Measurements from ENCODE around the gene MRI1.

The MRI1 gene

DNA sequence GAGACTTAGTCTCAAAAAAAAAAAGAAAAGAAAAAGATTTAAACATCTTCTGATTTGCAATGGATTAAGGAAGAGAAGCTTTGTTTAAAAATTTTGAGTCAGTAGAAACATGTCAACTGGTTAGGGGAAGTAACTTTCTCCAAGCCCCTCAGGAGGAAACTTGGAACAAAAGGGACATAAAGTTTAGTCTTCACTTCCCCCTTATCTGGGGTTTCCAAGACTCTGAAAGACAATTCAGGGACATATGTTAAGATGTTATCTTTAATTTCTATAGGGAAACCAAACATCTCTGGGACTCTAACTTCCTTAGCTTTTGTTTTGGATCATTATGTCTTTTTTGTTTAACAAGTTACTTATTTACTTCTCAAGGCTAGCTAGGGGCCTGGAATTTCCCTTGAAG lies 20.1 kb upstream of the MRI1 start:
- POLR2A ChIA-PET, result interaction anchor here (1.4 kb wide), 1 partner anchor 12 kb away, joined by 5 read pairs; no protein-coding TSS in a partner anchor
- no peak overlapping the region for H3K27ac ChIP-seq (ENCODE audit: extremely low read depth, low read depth, low read length)
- CTCF ChIA-PET, result no interaction called here
- H3K36me3 ChIP-seq (ENCODE audit: control insufficient read depth in 2 of 2, insufficient read depth in 1 of 2, low read length in 2 of 2), result peaks cover 0 to 5% of the 10 kb centered on the region in 2 experiments; a peak in 2 of 3 replicates
- no peaks in the 10 kb centered on the region for H3K9me3 ChIP-seq (ENCODE audit: control insufficient read depth, insufficient read depth, low read depth, low read length)
- TF ChIP-seq ZNF24 (tag by site-specific recombination; IDR thresholded peaks at IDR 0.05) (no peak), ZSCAN23 (tag by site-specific recombination; IDR thresholded peaks at IDR 0.05) (no peak), ZNF341 (tag by site-specific recombination; IDR thresholded peaks at IDR 0.05; ENCODE audit: low read depth) (no peak), BCL11A (tag by site-specific recombination; IDR thresholded peaks at IDR 0.05; ENCODE audit: low read depth) (no peak), MEIS1 (CRISPR knock-in tag; IDR thresholded peaks at IDR 0.05; ENCODE audit: borderline replicate concordance) (no peak)
- TF ChIP-seq, protein P1, sequence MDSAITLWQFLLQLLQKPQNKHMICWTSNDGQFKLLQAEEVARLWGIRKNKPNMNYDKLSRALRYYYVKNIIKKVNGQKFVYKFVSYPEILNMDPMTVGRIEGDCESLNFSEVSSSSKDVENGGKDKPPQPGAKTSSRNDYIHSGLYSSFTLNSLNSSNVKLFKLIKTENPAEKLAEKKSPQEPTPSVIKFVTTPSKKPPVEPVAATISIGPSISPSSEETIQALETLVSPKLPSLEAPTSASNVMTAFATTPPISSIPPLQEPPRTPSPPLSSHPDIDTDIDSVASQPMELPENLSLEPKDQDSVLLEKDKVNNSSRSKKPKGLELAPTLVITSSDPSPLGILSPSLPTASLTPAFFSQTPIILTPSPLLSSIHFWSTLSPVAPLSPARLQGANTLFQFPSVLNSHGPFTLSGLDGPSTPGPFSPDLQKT (IDR thresholded peaks at IDR 0.05; ENCODE audit: borderline replicate concordance, low read depth, low read length), result no peak
- TF ChIP-seq, protein P2, sequence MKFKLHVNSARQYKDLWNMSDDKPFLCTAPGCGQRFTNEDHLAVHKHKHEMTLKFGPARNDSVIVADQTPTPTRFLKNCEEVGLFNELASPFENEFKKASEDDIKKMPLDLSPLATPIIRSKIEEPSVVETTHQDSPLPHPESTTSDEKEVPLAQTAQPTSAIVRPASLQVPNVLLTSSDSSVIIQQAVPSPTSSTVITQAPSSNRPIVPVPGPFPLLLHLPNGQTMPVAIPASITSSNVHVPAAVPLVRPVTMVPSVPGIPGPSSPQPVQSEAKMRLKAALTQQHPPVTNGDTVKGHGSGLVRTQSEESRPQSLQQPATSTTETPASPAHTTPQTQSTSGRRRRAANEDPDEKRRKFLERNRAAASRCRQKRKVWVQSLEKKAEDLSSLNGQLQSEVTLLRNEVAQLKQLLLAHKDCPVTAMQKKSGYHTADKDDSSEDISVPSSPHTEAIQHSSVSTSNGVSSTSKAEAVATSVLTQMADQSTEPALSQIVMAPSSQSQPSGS (tag by site-specific recombination; IDR thresholded peaks at IDR 0.05; ENCODE audit: low read depth), result no peak
- TF ChIP-seq, protein P3, sequence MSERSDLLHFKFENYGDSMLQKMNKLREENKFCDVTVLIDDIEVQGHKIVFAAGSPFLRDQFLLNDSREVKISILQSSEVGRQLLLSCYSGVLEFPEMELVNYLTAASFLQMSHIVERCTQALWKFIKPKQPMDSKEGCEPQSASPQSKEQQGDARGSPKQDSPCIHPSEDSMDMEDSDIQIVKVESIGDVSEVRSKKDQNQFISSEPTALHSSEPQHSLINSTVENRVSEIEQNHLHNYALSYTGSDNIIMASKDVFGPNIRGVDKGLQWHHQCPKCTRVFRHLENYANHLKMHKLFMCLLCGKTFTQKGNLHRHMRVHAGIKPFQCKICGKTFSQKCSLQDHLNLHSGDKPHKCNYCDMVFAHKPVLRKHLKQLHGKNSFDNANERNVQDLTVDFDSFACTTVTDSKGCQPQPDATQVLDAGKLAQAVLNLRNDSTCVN (tag by site-specific recombination; optimal IDR thresholded peaks at IDR 0.05), result no peak
- no peaks in the 10 kb centered on the region for H3K4me1 ChIP-seq (ENCODE audit: control insufficient read depth, insufficient read depth, low read length)
- no peak overlapping the region for H3K4me3 ChIP-seq (ENCODE audit: low read depth, low read length)

DNA sequence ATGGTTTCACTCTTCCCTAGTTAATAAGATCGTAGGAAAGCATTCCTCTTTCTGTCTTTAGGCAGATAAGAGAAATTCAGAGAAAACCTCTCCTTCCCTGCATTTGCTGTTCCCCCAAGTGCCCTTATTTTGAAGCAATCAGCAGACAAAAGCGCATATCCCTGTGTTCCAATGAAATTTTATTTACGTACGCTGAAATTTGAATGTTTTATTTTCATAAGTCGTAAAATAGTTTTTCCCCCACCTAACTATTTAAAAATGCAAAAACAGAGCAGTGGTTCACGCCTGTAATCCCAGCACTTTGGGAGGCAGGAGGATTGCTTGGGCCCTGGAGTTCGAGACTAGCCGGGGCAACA lies 17.2 kb upstream of the MRI1 start:
- no peaks in the 10 kb centered on the region for H3K4me1 ChIP-seq (ENCODE audit: control insufficient read depth, insufficient read depth, low read length)
- H3K9me3 ChIP-seq (ENCODE audit: control insufficient read depth, insufficient read depth, low read depth, low read length), result no peaks in the 10 kb centered on the region
- peaks cover 3 to 7% of the 10 kb centered on the region in 2 experiments; a peak in 2 of 3 replicates for H3K36me3 ChIP-seq (ENCODE audit: control insufficient read depth in 2 of 2, insufficient read depth in 1 of 2, low read length in 2 of 2)
- POLR2A ChIA-PET, result interaction anchor here (0.6 to 2.9 kb wide), 14 partner anchors 9 to 1603 kb away, joined by 3 to 31 read pairs (median 4); partner anchors contain the start of genes C19orf53 and MRI1
- CTCF ChIA-PET, result interaction anchor here (0.7 to 1.9 kb wide), 5 partner anchors 69 to 157 kb away, joined by 3 to 7 read pairs (median 3); no protein-coding TSS in a partner anchor
- no peak overlapping the region for H3K27ac ChIP-seq (ENCODE audit: extremely low read depth, low read depth, low read length)
- no peak overlapping the region for H3K4me3 ChIP-seq (ENCODE audit: low read depth, low read length)
- no peak for TF ChIP-seq ZNF555 (tag by site-specific recombination; conservative IDR thresholded peaks at IDR 0.05)
- no peak for TF ChIP-seq ZNF529 (tag by site-specific recombination; IDR thresholded peaks at IDR 0.05; ENCODE audit: insufficient replicate concordance)
- TF ChIP-seq MYNN (tag by site-specific recombination; IDR thresholded peaks at IDR 0.05; ENCODE audit: borderline replicate concordance), result peak; percentile 61; the same call in 1 of the 2 replicates
- no peak for TF ChIP-seq ZNF843 (tag by site-specific recombination; IDR thresholded peaks at IDR 0.05)

DNA sequence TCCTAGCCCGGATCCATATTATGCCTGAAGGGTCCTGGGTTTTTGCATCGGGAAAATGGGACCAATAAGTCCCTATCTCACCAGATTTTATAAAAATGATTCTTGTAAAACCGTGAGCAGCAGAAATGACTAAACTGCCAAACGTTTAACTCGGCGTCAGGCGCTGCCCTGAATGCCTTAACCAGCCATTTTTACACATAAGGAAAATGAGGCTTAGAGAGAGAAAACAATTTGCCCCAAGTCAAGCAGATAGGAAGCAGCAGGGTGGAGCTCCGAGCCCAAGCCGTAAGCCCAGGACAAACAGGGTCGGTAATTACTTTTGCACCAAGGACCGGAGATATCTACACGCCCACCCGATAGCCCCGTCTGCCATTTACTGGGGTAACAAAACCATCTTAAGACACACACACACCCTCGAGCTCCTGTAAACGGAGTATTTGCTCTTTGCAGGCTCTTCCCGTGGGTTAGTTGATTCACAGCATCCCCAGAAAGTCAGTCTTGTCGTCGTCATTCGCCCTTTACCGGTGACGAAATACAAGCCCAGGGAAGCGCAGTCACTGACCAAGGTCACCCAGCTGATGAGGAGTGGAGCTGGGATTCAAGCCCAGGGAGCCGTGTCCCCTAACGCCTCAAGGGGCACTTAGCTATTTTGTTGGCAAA lies 16.0 kb upstream of the MRI1 start:
- Histone ChIP-seq H3K9me3 (ENCODE audit: control insufficient read depth, insufficient read depth, low read depth, low read length) (no peaks in the 10 kb centered on the region), H3K27ac (ENCODE audit: extremely low read depth, low read depth, low read length) (peak overlapping the region; percentile 25; the same call in 1 of the 2 replicates), H3K4me3 (ENCODE audit: low read depth, low read length) (peak overlapping the region; percentile 75), H3K36me3 (ENCODE audit: control insufficient read depth in 2 of 2, insufficient read depth in 1 of 2, low read length in 2 of 2) (peaks cover 10 to 17% of the 10 kb centered on the region in 2 experiments; a peak in 2 of 3 replicates), H3K4me1 (ENCODE audit: control insufficient read depth, insufficient read depth, low read length) (no peaks in the 10 kb centered on the region)
- CTCF ChIA-PET, result interaction anchor here (0.5 to 1.9 kb wide), 8 partner anchors 68 to 274 kb away, joined by 3 to 7 read pairs (median 3); no protein-coding TSS in a partner anchor
- POLR2A ChIA-PET, result interaction anchor here (0.6 to 2.9 kb wide), 17 partner anchors 10 to 642 kb away, joined by 3 to 31 read pairs (median 5); partner anchors contain the start of genes ASF1B, C19orf53, MRI1 and ZSWIM4
- TF ChIP-seq, protein P4, sequence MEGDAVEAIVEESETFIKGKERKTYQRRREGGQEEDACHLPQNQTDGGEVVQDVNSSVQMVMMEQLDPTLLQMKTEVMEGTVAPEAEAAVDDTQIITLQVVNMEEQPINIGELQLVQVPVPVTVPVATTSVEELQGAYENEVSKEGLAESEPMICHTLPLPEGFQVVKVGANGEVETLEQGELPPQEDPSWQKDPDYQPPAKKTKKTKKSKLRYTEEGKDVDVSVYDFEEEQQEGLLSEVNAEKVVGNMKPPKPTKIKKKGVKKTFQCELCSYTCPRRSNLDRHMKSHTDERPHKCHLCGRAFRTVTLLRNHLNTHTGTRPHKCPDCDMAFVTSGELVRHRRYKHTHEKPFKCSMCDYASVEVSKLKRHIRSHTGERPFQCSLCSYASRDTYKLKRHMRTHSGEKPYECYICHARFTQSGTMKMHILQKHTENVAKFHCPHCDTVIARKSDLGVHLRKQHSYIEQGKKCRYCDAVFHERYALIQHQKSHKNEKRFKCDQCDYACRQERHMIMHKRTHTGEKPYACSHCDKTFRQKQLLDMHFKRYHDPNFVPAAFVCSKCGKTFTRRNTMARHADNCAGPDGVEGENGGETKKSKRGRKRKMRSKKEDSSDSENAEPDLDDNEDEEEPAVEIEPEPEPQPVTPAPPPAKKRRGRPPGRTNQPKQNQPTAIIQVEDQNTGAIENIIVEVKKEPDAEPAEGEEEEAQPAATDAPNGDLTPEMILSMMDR (tag by site-specific recombination; IDR thresholded peaks at IDR 0.05), result no peak
- TF ChIP-seq ZNF629 (tag by site-specific recombination; IDR thresholded peaks at IDR 0.05) (peak; percentile 51), ZNF335 (tag by site-specific recombination; conservative IDR thresholded peaks at IDR 0.05) (peak; percentile 99), FEZF1 (tag by site-specific recombination; IDR thresholded peaks at IDR 0.05) (no peak), EGR2 (tag by site-specific recombination; IDR thresholded peaks at IDR 0.05; ENCODE audit: low read depth) (no peak), ZBTB1 (tag by site-specific recombination; IDR thresholded peaks at IDR 0.05) (no peak), YY1 (tag by site-specific recombination; IDR thresholded peaks at IDR 0.05) (peak; percentile 51; the same call in 1 of the 2 replicates), HOXC10 (CRISPR knock-in tag; IDR thresholded peaks at IDR 0.05) (0 out of 2 replicates have a peak, but pooled peaks have one; percentile 31), ZSCAN16 (tag by site-specific recombination; IDR thresholded peaks at IDR 0.05) (no peak), ZNF354C (tag by site-specific recombination; IDR thresholded peaks at IDR 0.05; ENCODE audit: borderline replicate concordance, low read depth) (no peak)
- TF ChIP-seq, protein P5, sequence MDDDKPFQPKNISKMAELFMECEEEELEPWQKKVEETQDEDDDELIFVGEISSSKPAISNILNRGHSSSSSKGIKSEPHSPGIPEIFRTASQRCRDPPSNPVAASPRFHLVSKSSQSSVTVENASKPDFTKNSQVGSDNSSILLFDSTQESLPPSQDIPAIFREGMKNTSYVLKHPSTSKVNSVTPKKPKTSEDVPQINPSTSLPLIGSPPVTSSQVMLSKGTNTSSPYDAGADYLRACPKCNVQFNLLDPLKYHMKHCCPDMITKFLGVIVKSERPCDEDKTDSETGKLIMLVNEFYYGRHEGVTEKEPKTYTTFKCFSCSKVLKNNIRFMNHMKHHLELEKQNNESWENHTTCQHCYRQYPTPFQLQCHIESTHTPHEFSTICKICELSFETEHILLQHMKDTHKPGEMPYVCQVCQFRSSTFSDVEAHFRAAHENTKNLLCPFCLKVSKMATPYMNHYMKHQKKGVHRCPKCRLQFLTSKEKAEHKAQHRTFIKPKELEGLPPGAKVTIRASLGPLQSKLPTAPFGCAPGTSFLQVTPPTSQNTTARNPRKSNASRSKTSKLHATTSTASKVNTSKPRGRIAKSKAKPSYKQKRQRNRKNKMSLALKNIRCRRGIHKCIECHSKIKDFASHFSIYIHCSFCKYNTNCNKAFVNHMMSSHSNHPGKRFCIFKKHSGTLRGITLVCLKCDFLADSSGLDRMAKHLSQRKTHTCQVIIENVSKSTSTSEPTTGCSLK (tag by site-specific recombination; IDR thresholded peaks at IDR 0.05), result no peak
